ENCODE results near the gene NUP88.

The NUP88 gene

DNA sequence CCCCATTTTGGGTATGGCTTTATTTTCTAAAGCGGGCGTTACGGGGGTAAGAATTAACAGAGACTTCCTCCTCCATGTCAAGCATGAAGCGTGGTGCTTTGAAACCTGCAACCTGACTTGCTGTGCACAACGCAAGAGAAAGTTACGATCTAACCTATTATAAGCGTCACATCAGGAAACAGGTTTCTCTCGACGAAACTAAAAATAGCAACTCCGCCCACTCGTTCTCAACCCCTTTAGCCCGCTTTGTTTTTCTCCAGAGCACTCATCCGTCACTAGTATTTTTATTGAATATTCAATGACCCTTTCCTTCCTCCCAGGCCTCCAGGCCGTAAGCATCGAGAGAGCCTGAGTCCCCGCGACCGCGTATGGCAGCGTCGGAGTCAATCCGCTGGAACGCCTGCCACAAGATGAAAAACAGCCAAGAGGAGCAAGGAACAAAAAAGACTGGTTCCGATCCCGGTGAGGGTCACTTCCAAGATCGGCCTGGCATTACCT, 555 bp downstream of the NUP88 start:
- no peak for DNase-seq

GRCh38 chr17:5416901-5417300, 2.6 kb downstream of the NUP88 start:
- DNase-seq: no peak

- no peak for DNase-seq
Measured at GRCh38 chr17:5413682-5414081, 5.8 kb downstream of the NUP88 start.

DNA sequence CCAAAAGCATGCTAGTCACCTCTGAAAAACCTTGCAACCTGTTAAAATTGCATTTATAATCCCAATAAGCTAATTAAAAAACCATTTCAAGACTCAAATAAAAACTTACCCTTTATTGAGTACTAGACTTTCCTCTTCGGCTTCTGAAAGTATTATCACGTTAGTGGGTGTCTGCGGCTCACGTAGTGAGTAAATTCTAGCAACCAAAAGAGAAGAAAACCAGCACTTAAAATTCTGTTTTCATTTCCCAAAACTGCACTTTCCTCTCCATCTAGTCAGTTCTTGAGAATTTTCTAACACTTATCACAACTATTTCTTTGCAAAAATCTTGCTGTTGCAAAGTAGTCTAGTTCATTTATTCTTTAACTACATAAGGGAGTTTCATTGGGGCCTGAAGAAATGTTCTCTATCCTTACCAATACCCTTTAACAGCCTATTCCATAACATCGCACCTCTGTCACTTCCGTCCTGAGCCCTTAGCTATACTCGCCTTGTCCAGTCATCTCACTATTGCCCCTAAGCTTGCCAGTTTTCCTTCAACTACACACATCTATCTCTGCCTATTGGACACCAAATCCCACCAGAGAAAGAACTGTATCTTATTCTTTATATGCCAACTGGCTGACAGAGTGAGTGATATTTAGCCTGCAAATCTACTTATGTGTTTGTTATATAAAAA, 8.7 kb downstream of the NUP88 start:
- no peak for DNase-seq

GRCh38 chr17:5408186-5408585, 11.3 kb downstream of the NUP88 start:
- DNase-seq: no peak

GRCh38 chr17:5405400-5405799, 14.1 kb downstream of the NUP88 start:
- no peak for DNase-seq

DNA sequence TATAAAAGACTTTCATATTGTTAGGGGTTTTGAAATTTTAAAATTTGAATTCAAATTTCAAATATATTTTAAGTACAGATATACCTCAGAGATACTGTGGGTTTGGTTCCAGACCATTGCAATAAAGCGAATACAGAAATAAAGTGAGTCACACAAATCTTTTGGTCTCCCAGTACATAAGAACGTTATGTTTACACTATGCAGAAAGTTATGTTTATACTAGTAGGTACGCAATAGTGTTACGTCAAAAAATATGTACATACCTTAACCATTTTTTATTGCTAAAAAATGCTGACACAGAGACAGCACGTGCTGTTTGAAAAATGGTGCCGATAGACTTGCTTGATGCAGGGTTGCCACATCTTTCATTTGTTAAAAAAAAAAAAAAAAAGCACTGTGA, 19.7 kb downstream of the NUP88 start:
- no peak for DNase-seq

DNA sequence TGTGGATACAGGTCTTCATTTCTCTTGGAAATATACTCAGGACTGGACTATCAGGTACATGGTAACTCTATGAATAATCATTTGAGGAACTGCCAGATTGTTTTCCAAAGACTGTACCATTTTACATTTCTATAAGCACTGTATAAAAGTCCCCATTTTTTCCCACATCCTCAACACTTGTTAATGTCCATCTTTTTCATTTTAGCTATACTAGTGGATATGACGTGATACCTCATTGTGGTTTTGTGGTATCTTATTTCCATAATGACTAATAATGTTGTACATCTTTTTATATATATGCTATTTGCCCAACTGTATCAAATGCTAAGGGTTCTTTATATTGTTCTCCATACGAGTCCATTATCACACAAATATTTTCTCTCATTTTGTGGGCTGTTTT, 22.9 kb downstream of the NUP88 start:
- no peak for DNase-seq

DNA sequence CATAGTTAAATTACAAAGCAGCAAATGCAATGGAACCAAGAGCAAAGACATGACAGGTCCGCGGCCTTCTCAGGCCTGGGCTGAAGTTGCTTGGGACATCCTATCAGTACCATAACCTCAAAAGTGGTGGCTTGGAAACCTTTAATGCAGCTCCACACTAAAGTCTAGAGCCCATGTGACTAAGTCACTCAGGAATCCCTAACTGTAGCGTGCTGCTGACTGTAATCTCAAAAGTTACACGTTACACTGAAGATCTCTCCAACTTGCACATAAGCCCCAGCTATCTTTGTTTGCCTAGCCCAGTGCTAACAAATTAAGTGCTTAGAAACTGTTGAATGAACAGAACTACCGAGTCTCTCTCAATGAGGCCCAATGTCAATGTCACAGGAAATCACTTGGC, 27.8 kb downstream of the NUP88 start:
- DNase-seq: no peak

DNA sequence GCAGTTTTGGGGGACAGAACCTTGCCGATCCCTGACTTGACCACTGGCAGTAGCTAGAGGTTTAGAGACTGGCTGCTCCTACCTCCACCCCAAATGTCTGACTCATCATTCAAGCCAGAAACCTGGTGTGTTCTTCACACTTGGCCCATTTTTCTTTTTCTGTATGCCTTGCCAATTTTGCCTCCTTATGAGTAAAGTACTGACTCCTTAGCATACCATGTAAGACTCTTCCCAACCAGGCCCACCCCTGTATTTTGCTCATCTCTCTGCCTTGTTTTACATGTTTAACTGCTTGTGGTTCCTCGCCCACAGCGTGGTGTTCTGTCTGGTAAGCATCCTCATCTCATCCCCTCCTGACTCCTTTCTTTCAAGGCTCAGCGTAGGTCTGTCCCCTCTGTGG, 37.9 kb downstream of the NUP88 start:
- no peak for DNase-seq

DNA sequence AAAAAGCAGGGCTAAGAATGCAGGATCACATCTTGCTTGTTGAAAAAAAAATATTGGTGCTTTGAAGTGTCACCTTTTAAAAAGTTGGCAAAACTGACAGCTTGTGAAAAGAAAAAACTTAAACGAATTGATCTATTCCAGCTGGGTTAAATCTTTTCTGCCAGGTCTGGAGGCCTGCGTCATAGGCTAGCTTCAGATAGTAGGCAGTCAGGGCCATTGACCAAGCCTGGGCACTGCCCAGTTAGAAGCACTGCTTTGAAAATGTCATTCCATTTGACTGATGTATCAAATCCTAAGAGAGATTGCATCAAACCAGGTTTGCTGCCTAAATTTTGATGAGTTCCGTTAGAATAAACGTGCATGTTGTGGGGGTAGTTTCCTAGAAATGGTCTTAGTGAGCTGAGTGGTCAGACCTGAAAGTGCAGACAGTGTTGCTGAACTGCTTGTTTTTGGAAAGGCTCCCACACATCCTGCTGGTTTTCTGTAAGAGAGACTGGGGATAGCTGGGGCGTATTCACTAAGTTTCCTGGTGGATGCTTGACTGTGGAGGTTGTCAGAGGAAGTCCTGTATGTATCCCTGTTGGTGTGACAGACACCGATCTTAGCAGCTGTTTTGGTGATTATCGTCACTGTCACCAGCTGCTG, 38.8 kb downstream of the NUP88 start:
- DNase-seq: no peak

DNA sequence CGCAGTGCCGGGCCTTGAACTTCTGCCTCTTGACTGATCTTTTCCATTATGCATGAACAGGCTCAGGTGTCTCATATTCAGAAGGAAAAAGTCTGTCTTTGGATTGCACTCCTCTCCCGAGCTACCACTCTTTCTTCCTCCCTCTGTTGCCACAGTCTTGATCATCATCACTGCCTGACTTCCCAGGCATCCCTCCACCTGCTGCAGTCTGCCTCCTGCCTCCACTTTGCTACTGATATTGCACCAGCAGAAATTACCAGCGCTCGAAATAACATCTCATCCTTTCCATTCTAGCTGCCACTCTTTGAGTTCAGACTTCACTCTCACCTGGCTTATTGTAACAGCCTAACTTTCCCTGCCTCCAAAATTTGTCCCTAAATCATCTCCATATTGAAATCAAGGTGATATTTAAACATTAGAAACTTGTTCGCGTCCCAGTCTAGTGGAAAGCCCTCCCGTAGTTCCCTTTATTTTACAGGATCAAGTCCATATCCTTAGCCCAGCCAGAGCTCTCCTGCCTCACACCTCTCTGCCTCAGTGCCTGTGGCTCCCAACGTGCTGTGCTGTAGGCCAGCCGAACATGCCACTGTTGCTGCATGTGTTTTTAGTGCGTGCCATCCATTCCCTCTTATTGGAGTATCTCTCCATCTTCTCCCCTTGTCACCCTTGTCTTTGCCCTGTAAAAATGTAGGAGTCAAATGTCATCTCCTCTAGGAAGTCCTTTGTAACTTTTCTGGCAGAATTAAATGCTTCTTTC, 39.9 kb downstream of the NUP88 start:
- DNase-seq: no peak

- DNase-seq: no peak
Measured at GRCh38 chr17:5378566-5379207, 40.8 kb downstream of the NUP88 start.

DNA sequence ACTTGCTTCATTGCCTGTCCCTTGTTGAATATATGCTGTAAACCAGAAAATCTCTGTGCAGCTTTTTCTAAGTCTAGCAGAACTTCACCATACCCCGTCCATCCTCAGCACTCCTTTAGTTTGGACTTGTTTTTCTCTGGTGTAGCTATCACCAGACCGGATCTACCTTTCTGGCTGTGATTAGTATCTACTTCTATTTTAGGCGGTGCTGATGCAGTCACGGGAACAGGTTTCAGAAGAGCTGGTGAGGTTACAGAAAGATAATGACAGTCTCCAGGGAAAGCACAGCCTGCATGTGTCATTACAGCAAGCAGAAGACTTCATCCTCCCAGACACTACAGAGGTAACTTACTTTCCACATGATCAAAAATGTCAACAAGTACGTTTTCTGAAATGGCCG, 46.4 kb downstream of the NUP88 start:
- DNase-seq: no peak

- DNase-seq: no peak
Measured at GRCh38 chr17:5370411-5370810, 49.1 kb downstream of the NUP88 start.

- DNase-seq: no peak
Measured at GRCh38 chr17:5365831-5366230, 53.6 kb downstream of the NUP88 start.

DNA sequence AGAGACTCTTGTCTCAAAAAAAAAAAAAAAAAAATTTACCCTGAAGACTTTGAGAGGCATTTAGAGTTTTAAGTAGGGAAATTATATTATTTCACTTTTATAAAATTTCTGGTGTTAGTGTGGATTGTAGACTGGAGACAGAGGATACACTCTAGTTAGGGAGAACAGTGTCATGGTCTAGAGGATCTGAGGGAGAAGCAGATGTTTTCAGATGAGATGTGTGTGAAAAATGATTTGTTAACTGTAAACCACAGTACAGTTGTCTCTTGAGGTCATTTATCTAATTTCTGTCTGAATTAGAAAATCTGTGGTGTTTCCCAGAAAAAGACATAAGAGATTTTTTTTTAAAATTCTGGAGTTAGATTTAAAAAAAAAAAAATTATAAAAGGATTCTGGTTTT, 54.8 kb downstream of the NUP88 start:
- no peak for DNase-seq

GRCh38 chr17:5364156-5364555, 55.3 kb downstream of the NUP88 start:
- DNase-seq: no peak

DNA sequence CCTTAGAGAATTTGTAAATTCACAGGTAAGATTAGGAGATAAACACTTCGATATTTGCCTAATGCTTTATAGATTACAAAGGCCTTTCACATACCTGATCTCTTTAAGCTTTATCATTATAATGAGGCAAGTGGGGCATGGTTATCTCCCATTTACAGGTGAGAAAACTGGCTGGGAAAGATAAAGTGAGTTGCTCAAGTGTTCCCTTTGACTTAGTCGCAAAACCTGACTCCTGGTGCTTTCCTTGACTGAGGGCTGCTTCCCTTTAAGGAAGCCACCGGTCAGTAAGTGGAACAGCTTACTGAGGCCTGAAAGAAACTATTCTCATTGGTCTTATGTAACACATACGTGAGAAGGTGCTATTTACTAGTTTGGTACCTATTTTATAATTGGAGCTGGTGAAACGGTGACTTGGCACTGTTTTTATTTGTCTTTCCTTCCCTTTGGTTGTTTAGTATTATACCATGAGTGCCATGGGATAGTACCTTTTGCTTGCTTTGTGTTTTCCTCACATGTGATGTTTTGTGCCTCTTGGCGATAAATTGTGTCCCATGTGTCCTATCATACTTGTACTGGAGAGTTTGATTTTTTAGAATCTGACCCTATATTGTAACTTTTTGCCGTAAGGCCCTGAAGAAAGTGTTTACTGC, 57.2 kb downstream of the NUP88 start:
- no peak for DNase-seq

DNA sequence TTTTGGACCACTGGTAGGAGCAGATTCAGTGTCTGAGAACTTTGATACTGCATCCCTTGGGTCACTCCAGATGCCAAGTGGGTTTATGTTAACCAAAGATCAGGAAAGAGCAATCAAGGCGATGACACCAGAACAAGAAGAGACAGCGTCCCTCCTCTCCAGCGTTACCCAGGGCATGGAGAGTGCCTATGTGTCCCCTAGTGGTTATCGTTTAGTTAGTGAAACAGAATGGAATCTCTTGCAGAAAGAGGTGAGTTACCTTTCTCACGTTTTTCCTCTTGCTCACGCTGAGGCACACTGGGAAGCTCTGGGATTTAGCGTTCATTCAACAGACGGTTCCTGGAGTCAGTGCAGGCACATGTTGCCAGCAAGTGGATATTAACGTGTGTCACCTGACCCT, 58.0 kb downstream of the NUP88 start:
- DNase-seq: no peak

DNA sequence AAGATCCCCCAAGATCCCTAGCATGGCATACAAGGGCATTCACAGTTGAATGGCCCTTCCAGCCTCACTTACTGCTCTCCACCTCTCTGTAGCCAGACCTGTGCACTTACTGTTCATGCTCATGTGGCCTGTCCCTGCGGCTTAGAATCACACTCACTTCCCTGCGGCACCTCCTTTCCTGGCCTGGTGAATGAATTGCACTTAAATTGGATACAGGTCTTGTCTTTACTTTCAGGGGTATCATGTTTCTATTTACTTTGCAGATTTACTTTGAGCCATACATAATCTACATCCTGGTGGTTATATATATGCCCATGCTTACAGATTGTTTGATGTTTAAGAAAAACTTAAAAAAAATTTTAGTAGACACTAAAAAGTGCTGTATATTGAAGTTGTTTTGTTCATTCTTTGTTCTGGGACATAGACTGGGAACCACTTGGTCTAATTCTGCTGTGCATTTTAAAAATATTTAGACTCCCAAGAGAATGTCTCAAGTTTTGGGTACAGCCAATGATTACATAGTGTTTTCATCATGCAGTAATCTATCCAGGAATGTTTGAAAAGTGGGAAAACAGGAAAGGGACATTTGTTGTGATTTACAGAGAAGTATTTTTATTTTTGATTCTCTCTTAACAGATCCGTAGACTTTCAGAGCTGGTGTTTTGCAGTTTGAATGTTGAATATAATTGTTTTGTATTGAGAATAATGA, 63.9 kb downstream of the NUP88 start:
- DNase-seq: no peak

GRCh38 chr17:5354886-5355415, 64.5 kb downstream of the NUP88 start:
- no peak for DNase-seq

Data from right forelimb (tissue), 1 donor.